Transverse colon (tissue), 4 donors: ENCODE data around the gene CEP63. TPM values are rescaled to one million over a fixed set of nuclear protein-coding genes. Genes with fewer than 3 reads are reported as not detected.

Experiments used
- DNase-seq: peaks from one replicate; pipeline ENCODE4 v3.0.0-alpha.2; 2019
- H3K27ac ChIP-seq, 4 donors: fragments of 200-600 bp; sonication (generic); 2 replicates each; pipeline ENCODE4 v1.5.1; 2016 to 2018; ENCODE audit warnings: inconsistent platforms in 4 of 4
- H3K27me3 ChIP-seq: fragments of 200-600 bp; sonication (generic); 2 replicates; pipeline ENCODE4 v1.5.1; 2017; ENCODE audit warnings: inconsistent platforms
- H3K36me3 ChIP-seq, 4 donors: fragments of 200-600 bp; sonication (generic); 2 replicates each; pipeline ENCODE4 v1.5.1; 2017 to 2019; ENCODE audit warnings: inconsistent platforms in 4 of 4
- H3K4me1 ChIP-seq, 4 donors: fragments of 200-600 bp; sonication (generic); 2 replicates each; pipeline ENCODE4 v1.5.1; 2017 to 2020; ENCODE audit warnings: inconsistent platforms in 4 of 4
- H3K4me3 ChIP-seq, 4 donors: fragments of 200-600 bp; sonication (generic); 1 replicate in 1 of 4; 2 replicates in 3 of 4; pipeline versions ENCODE4 v1.5.1 to v1.6.1; 2017 to 2019; ENCODE audit warnings: inconsistent platforms in 4 of 4
- H3K9me3 ChIP-seq, 2 donors: fragments of 200-600 bp; sonication (generic); 2 replicates each; pipeline ENCODE4 v1.5.1; 2017 to 2019; ENCODE audit warnings: inconsistent platforms in 2 of 2
- EP300 ChIP-seq: sonication (generic); formaldehyde crosslinking; IDR thresholded peaks from one replicate; pipeline ENCODE4 v1.6.1; 2017; ENCODE audit warnings: antibody characterized with exemption, low read depth
- POLR2A ChIP-seq: fragments of 450-650 bp; IDR thresholded peaks from one replicate; pipeline ENCODE4 v1.6.1; 2016; ENCODE audit warnings: antibody characterized with exemption, mild to moderate bottlenecking, moderate library complexity
- POLR2AphosphoS5 ChIP-seq, 3 donors: sonication (generic); formaldehyde crosslinking; IDR thresholded peaks; one replicate each; pipeline ENCODE4 v1.6.1; 2016; ENCODE audit warnings: antibody characterized with exemption in 3 of 3
- WGBS, 2 donors: methylation state at CpG; one replicate each; pipeline ENCODE4 v1.1.5; 2018; ENCODE audit warnings: low coverage in 1 of 2; 5-methylcytosine and 5-hydroxymethylcytosine counted together
- in situ Hi-C, 4 donors: fragments of 200-750 bp; cut with MboI; loops; one replicate each; pipeline versions ENCODE4 v1.15.0 to v1.15.1; 2017; ENCODE audit warnings: low sequenced_read_pairs in 3 of 4, low pct_ligation_motif_present in 1 of 4, low pct_unique_long_range_greater_than_20kb in 1 of 4
- intact Hi-C: fragments of 100-400 bp; cut with DNase I; formaldehyde crosslinking; loops from one replicate; pipeline ENCODE4 v1.15.1; 2023; ENCODE audit warnings: low total_unique reads
- total RNA-seq, 4 donors: library from RNA; depleted of rRNA; stranded (reverse); fragments of >200 nt; gene quantifications; one replicate each; pipeline ENCODE4 v1.1.0, GENCODE V29; 2016
- TF ChIP-seq, protein P1 (sequence below), 5 experiments: fragments of 200-600 bp in 3 of 5; fragments of 450-650 bp in 2 of 5; sonication (generic) in 3 of 5; IDR thresholded peaks; 1 replicate in 2 of 5; 2 replicates in 3 of 5; pipeline ENCODE4 v1.5.1; 2016 to 2017; ENCODE audit warnings: antibody characterized with exemption in 5 of 5, inconsistent platforms in 3 of 5, mild to moderate bottlenecking in 2 of 5, moderate library complexity in 1 of 5

The CEP63 gene
- total RNA-seq, 4 donors from 2014 or later = 12.1 to 29.2 (median 16.9) TPM

DNA sequence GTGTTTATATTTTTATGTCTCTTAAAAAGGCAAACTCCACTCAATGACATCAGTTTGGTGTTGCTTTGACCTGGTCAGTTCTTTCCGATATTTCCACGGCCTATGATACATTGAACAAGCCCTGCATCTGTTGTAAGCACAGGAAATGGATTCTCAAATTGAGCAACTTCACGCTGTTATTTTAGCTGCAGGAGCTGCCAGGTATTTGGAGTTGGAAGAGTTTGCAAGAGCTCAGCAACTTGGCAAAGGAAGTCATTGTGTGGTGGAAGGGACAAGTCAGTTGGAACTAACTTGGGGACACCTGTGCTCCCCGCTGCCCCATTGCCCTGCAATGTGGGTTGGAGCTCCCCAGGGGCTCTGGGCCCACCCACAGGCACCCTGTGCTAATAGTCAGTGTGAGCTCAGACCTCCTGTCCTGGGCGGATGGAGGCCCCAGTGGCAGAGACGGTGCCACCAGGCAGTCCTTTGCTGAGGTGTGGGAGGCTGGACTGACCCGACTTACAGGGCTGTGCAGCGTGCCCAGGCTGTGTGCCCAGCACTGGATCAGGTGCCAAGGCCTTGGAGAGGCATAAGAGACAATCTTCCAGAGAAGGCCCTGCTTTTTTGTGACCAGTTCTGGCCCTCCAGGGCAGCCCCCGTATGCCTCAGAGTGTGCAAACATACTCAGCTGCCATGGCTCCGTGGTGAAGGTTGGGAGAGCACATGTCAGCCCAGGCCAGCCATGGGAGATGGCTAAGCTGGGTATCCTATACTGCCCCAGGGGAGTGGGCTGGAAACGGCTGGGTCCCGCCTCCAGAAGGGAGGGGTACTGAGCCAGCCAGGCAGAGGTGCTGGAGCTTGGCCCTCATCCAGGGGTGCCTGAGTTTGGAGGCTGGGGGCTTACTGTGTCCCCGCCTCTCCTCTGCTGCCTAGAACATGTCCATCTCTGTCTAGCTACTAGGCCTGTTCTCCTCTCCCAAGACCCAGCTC lies 121.5 kb downstream of the CEP63 start:
- H3K4me3 ChIP-seq = no peak overlapping the region
- WGBS, 2 donors = 45 to 80% methylated on average over 2 to 13 of the region's 13 CpGs
- H3K4me1 ChIP-seq = no peaks in the 10 kb centered on the region
- no peak for DNase-seq
- H3K9me3 ChIP-seq = no peaks in the 10 kb centered on the region
- H3K27me3 ChIP-seq = no peaks in the 10 kb centered on the region
- intact Hi-C loops = loop anchor here (10.0 kb wide), 1 partner anchor 147 kb away; no protein-coding TSS in a partner anchor
- H3K27ac ChIP-seq = no peak overlapping the region
- TF ChIP-seq, protein P1, sequence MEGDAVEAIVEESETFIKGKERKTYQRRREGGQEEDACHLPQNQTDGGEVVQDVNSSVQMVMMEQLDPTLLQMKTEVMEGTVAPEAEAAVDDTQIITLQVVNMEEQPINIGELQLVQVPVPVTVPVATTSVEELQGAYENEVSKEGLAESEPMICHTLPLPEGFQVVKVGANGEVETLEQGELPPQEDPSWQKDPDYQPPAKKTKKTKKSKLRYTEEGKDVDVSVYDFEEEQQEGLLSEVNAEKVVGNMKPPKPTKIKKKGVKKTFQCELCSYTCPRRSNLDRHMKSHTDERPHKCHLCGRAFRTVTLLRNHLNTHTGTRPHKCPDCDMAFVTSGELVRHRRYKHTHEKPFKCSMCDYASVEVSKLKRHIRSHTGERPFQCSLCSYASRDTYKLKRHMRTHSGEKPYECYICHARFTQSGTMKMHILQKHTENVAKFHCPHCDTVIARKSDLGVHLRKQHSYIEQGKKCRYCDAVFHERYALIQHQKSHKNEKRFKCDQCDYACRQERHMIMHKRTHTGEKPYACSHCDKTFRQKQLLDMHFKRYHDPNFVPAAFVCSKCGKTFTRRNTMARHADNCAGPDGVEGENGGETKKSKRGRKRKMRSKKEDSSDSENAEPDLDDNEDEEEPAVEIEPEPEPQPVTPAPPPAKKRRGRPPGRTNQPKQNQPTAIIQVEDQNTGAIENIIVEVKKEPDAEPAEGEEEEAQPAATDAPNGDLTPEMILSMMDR (IDR thresholded peaks at IDR 0.05) = no peak
- TF ChIP-seq EP300 (no peak), POLR2AphosphoS5 (IDR thresholded peaks at IDR 0.05) (no peak), POLR2A (no peak)
- in situ Hi-C loops = loop anchor here in 1 of 4 donors (25.0 kb wide), 1 partner anchor 1280 kb away; no protein-coding TSS in a partner anchor
- no peaks in the 10 kb centered on the region for H3K36me3 ChIP-seq

DNA sequence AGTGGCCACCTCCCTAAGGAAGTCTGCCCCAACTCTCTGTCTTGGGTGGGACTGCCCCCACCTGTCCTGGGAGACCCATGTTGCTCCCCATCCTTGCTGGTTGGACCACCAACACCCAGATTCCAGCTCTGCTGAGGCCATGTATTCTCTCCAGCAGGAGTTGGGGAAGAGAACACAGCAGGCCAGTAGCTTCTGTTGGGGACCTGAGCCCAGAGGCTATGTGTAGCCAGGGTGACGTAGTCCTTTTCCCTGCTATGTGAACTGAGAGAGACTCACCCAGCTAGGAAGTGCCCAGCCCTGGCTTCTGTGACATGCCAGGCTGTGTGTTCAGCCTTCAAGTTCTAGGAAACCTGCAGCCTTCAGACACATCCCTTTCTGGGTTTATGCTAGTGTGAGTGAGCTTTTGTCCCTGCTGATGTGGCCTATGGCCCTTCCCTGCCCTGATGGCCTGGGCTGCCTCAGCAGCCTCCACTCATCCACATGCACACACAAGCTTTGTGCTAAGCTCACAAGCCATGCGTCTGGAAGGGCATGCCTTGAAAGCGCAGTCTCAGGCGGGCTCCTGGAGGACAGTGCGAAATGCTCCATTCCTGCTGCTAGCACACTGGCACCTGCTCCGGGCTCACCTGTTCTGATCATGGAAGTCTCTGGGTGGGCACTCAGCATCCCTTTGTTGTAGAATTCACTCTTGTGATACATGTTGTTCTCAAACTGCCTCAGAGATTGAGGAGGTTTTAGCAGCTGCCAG lies 122.3 kb downstream of the CEP63 start:
- in situ Hi-C loops = loop anchor here in 1 of 4 donors (25.0 kb wide), 1 partner anchor 1279 kb away; no protein-coding TSS in a partner anchor
- intact Hi-C loops = loop anchor here (10.0 kb wide), 1 partner anchor 147 kb away; no protein-coding TSS in a partner anchor
- H3K36me3 ChIP-seq = no peaks in the 10 kb centered on the region
- WGBS, 2 donors = 94% methylated on average over 6 of the region's 6 CpGs; no CpG with 5 or more reads in 1 of the 2 donors
- no peak for DNase-seq
- no peak overlapping the region for H3K4me3 ChIP-seq
- TF ChIP-seq POLR2A = no peak
- TF ChIP-seq POLR2AphosphoS5 (IDR thresholded peaks at IDR 0.05) = no peak
- TF ChIP-seq, protein P1 (IDR thresholded peaks at IDR 0.05) = no peak
- no peak for TF ChIP-seq EP300
- H3K9me3 ChIP-seq = no peaks in the 10 kb centered on the region
- no peak overlapping the region for H3K27ac ChIP-seq
- no peaks in the 10 kb centered on the region for H3K27me3 ChIP-seq
- no peaks in the 10 kb centered on the region for H3K4me1 ChIP-seq

DNA sequence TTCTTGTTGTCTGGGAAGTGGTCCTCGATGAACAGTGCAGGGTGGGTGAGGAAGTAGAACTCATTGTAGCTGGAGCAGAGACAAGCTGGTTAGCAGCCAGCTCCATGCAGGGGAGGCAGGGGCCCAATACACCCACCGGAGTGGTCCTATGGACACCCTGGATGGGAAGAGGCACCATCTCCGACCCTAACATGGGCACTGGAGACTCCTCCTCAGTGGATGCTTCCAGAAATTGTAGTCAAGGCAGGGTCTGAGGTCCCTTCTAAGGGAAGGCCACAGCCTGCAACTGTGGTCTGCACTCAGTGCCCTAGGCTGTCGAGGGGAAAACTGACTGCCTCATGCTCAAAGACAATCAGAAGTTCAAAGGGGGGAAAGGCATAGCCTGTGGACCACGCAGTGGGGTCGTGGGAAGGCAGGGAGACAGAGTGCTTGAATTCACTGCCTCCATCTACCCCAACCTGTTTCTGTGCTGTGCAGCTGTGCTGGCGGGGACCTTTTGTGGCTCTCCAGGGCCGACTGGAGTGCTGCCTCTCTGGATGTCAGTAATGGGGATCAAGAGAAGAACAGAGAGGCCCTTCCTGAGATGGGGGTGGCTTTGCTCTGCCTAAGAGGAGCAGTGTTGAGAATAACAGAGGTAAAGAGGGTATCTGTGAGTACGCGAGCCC lies 123.0 kb downstream of the CEP63 start:
- Histone ChIP-seq H3K4me1 (no peaks in the 10 kb centered on the region), H3K36me3 (no peaks in the 10 kb centered on the region), H3K27me3 (no peaks in the 10 kb centered on the region), H3K9me3 (no peaks in the 10 kb centered on the region), H3K4me3 (no peak overlapping the region), H3K27ac (no peak overlapping the region)
- TF ChIP-seq EP300 = no peak
- no peak for TF ChIP-seq POLR2AphosphoS5 (IDR thresholded peaks at IDR 0.05)
- in situ Hi-C loops = loop anchor here in 1 of 4 donors (25.0 kb wide), 1 partner anchor 1278 kb away; no protein-coding TSS in a partner anchor
- DNase-seq = no peak
- intact Hi-C loops = loop anchor here (10.0 kb wide), 1 partner anchor 146 kb away; no protein-coding TSS in a partner anchor
- 73 to 100% methylated on average over 2 to 10 of the region's 10 CpGs for WGBS, 2 donors

DNA sequence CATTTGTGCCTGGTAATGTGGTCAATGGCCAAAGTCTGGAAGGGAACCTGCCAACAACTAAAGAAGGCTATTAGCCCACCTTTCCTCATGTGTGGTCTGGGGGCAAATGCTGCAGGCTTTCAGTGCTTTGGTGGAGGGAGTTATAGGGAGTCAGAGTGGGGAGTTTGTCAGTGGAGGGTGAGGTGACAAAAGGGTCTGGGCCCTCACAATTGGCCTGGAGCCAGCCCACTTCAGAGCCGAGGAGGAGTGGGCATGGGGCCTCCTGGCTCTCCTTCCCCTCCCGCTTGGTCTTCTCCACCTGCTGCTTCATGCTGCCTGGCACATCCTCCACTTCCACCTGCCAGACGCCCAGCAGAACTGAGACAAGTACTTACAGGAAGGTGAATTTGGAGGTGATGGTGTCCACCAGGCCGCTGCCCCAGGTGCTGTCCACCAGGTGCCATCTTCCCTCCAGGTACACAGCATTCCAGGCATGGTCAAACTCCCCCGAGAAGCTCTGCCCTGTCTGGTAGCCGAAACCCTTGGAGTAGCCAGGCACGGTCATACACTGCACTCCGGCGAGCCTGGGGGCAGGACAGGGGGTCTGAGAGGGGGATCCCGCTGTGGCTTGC lies 124.1 kb downstream of the CEP63 start:
- no peaks in the 10 kb centered on the region for H3K36me3 ChIP-seq
- in situ Hi-C loops (loop anchor here in 1 of 4 donors (25.0 kb wide), 1 partner anchor 1277 kb away; no protein-coding TSS in a partner anchor), intact Hi-C loops (loop anchor here (10.0 kb wide), 1 partner anchor 145 kb away; no protein-coding TSS in a partner anchor)
- TF ChIP-seq EP300 (no peak), POLR2A (no peak), POLR2AphosphoS5 (IDR thresholded peaks at IDR 0.05) (no peak)
- TF ChIP-seq, protein P1 (IDR thresholded peaks at IDR 0.05) = no peak
- H3K27ac ChIP-seq = no peak overlapping the region
- H3K9me3 ChIP-seq = no peaks in the 10 kb centered on the region
- 68% methylated on average over 10 of the region's 10 CpGs; no CpG with 5 or more reads in 1 of the 2 donors for WGBS, 2 donors
- DNase-seq = no peak
- H3K27me3 ChIP-seq = no peaks in the 10 kb centered on the region
- no peak overlapping the region for H3K4me3 ChIP-seq
- H3K4me1 ChIP-seq = no peaks in the 10 kb centered on the region
